ENCODE data around the gene OARD1.

GRCh38 chr6:41093729-41094128 is 21.6 kb upstream of the OARD1 start:
- TF ChIP-seq CTCF (IDR thresholded peaks at IDR 0.05) (no peak), POLR2A (IDR thresholded peaks at IDR 0.05) (no peak)
